Hematopoietic multipotent progenitor cell treated with erythropoietin and hydrocortisone succinate and interleukin-3 and kit ligand, for 6 days (in vitro differentiated cells): ENCODE measurements around the gene GCN1.

Experiments used
- DNase-seq: peaks from one replicate; pipeline ENCODE4 v3.0.0-alpha.2; 2015

The GCN1 gene

DNA sequence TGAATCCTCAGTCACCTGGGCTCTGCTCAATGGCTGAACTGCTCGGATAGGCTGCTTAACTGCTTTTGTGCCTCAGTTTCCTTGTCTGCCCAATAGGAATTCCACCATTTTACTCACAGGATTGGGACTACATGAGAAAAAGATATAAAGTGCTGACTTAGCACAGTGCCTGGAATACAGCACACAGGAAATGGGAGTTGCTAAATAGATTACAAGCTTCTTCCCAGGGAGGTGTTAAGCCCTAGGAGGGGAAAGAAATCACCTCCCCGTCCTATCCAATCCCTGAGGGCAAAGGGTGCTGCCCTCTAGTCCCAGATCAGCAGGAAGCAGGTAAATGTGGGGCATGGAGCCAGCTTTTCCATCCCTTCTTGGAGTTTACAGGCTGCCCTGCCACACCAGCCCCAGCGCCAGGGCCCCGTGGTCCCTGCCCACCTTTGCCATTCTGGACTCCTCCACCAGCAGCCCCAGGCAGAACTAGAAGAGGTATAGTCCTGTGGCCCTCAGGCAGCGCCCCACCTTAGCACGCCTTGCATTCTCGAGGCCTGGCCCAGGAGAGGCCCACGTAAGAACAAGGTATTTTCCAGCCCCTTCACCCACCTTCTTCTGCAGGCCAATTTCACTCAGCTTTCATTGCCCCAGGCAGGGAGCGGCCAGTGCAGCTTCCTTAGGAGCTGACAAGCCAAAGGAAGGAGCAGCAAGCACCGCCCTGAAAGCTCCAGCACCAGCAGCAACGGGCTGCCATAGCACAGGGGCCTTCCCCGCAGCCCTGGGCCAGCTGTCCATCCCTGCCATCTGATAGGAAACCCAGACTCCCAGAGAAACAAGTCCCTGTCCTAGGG, 35.2 kb upstream of the GCN1 start:
- no peak for DNase-seq

GRCh38 chr12:120229071-120229486, 34.6 kb upstream of the GCN1 start:
- DNase-seq, result peak; percentile 86

DNA sequence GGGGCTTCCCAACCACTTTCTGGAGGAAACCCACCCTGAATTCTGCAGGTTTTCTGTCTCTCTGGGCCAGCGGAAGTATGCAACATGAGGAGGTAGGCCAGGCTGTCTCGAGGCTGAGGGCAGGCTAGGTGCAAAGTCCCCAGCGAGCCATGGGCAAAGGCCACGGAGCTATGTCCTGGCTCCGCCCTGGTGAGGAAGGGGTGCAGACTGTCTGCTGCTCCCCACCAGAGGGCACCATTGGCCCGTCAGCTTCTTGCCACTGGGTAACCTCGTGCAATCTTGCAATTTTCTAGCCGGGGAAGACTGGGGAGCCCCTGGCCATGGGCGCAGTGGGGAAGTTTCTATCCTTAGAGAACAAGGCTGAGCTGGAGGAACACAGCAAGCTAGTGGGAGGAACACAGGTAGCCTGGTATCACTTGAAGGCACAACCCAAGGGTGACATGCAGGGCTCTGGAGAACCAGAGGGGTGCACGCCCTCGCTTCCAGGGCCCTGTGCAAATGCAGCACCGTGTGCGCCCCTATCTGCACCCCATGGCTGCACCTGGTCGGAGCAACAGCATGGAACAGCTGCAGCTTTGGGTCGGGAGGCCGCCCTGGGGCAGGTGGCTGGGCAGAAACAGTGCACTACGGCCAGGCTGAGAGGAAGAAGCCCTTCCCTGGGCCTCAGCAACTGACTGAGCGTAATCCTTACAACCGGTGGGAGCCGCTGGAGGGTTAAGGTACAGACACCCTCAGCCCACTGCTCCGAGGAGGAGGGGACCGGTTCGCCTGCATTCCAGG, 34.0 kb upstream of the GCN1 start:
- DNase-seq, result peak; percentile 91

- DNase-seq, result no peak
Measured at GRCh38 chr12:120228041-120228290, 33.5 kb upstream of the GCN1 start.

GRCh38 chr12:120227233-120228040, 32.9 kb upstream of the GCN1 start:
- no peak for DNase-seq

DNA sequence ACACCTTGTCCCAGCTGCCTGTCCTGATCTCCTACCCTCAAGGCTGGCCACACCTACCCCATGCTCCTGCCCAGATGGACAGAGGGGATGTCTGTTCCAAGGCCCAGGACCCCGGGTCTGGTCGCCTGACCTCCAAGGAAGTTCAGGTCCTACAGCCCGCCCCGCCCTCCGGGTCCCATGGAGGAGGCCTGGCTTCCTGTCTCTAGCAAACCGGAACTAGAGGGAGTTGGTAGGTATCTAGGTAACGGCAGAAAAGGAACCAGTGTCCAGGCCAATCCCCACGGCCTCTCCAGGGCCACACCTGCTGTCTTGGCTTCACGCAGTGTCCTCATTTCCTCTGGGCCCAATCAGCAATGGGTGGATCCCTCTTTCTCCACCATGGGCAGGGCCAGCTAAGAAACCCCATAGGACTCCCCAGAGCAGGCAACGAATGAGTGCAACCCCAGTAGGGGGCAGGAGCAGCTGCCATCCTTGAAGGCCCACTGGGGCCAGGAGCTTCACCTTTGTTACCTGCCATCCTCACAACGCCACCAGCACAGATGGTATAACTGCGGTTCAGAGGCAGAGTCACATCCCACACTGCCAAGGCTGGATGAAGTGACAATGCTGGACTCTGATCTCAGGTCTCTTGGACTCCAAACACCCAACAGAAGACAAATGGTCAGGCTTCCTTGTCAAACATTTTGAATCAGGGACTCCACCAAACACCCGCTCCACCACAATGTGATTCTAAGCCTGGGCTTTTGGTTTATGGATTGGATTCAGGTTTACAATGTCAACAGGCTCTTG, 31.5 kb upstream of the GCN1 start:
- DNase-seq, result peak; percentile 75

DNA sequence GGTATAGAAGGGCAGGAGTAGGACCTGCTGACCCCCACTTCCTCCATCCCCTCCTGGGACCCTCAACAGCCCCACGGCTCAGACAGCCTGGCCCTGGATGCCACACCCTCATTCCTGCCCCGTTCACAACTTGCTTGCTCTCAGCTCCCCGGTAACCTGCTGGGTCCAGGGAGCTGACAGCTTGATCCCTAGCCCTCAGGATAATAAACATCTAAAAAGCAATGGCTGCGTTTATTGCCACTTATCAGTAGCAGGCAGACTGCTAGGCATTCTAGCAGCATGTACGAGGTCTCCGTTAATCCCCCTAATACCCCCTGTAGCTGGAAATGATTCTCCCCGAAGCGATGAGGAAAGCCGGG, 30.7 kb upstream of the GCN1 start:
- DNase-seq, result peak; percentile 36

DNA sequence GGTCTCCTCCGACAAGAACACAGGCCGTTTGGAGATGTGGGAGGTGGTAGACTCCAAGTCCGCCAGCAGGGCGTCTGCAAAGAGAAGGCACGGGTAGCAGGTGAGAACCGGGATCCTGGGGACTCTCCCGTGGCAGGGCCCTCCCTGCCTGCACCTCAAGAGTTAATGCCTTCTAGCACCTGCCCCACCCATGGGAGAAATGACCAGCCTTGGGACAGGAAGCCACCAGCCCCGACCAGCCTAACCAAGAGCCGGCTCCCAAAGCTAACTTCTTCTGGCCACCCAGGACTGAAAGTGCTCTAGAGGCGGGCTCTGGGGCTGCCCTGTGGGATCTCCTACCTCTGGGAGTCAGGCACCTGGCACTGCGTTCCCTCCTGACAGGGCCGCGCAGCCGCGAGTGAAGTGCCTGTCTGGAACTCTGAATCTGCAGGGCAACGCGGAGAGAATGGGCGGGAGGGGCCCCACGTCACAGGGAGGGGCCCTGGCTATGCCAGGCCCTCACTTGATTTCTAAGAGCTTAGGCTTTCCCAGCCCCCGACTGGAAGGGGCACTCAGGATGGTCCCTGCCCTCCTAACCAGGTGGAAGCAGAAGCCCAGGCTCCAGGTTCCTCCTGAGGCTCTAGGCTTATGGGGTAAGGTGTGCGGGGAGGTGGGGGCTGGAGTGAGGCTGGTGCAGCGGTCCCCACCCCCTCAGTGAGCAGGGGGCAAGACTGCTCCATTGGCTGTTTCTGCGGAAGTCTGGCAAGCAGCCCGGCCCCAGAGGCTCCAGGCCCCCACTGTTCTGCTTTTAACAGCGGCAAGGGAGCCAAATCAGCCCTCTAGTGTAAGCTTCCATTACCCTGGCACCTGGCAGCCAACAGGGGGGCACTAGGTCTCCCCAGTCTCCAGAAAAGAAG, 30.0 kb upstream of the GCN1 start:
- DNase-seq, result peak; percentile 73

- no peak for DNase-seq
Measured at GRCh38 chr12:120223458-120224303, 29.2 kb upstream of the GCN1 start.

- DNase-seq, result no peak
Measured at GRCh38 chr12:120222288-120222832, 27.8 kb upstream of the GCN1 start.

GRCh38 chr12:120221576-120221900, 27.0 kb upstream of the GCN1 start:
- DNase-seq, result no peak

DNA sequence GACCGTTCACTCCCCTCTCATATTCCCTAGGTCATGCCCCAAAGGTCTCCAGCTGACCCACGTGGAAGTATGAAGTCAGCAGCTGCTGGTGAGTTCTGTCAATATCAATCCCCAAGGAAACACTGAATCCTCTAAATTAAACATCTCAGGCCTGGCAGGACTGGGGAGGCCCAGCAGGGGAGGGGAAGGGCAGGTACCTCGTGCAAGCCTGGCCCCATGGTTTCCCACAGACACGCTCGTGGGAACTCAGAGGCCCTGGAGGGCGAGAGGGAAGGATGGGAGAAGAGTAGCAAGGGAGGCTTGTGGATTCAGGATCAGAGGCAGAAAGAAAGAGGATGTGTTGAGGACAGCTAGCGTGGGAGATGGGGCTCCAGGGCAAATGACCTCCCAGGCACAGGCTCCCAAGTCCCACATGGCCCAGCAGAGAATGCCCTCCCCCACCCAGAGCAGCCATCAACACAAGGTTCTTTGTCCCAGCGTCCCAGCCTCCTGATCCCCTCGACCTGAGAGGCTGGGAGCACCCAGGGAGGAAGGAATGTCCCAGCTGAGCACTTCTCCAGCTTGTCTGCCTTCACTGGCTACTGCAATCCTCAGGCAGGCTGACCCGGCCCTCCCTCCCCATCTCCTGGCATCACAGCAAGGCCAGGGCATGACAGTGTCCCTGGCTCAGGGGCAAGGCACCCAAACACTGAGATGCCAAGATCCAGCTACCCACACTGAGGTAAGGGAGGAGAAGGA, 26.5 kb upstream of the GCN1 start:
- DNase-seq, result no peak

DNA sequence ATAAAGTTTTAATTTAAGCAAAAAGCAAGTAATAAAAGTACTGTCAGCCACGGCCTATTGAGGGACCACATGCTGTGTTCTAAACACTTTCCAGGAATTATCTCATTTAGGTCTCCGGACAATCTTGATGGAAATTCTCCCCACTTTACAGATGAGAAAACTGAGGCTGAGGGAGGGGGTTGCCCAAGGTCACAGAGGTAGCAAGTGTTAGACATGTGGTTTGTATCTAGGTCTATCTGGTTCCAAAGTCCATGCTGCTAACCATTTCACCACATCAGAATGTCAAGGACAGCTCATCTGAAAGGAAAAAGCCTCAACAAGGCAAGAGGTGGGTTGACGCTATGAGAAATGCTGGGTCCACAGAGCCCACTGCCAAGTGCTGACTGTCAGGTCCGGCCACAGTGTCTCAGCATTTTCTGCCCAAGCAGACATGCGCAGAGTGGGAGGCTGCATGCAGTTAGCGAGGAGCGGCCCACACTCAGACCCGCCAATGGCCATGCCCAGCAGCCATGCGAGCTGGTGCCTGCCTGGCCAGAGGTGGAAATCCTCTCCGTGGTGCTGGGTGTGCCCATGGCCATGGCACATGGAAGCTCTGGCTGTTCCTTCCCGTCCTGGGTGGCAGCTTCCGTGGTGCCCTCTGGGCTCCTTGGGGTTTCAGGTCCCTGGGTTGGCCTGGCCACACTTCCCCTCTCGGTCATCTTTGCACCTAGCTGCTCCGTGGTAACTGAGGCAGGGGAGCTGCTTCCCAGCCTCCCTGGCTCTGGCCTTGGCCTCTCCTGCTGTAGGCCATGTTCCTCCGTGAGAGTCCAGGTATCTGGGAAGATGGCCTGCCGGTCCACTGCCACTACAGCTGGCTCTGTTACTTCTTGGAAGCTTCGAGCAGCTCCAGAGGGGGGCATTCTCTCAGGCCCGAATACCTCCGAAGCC, 24.4 kb upstream of the GCN1 start:
- DNase-seq, result no peak

DNA sequence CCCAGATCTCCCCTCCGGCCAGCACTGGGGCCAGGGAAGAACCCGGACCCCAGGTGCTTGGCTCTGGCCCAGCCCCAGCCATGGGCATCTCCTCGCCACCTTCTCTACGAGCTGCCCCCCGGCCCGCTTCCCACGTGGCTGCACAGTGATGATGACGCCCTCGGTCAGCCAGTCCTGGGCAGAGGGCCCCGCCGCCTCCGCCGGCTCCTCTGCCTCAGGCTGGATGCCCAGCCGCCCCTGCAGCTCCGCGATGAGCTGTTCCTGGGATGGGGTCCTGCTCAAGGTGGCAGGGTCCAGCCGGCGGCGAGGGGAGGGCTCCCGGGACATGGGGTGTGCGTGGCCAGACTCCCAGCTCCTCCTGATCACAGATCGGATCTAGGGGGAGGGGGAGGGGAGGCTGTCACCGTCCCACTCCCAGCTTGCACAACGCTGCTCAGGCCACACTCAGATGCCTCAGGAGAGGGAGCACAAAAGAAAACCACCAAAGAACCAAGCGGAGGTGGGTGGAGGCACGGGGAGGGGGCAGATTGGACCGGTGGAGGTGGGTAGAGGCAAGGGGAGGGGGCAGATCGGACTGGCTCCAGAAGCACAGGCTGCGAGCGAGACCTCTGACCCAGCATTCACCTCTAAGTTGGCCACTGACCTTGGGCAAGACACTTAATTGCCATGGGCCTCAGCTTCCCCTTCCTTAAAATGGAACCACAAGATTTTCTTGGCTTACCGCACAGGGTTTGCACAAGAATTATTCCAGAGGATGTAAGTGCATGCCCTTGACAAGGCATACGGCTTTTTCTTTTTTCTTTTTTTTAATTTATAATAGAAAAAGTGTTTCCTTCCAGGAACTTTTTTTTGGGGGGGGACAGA, 22.5 kb upstream of the GCN1 start:
- no peak for DNase-seq

DNA sequence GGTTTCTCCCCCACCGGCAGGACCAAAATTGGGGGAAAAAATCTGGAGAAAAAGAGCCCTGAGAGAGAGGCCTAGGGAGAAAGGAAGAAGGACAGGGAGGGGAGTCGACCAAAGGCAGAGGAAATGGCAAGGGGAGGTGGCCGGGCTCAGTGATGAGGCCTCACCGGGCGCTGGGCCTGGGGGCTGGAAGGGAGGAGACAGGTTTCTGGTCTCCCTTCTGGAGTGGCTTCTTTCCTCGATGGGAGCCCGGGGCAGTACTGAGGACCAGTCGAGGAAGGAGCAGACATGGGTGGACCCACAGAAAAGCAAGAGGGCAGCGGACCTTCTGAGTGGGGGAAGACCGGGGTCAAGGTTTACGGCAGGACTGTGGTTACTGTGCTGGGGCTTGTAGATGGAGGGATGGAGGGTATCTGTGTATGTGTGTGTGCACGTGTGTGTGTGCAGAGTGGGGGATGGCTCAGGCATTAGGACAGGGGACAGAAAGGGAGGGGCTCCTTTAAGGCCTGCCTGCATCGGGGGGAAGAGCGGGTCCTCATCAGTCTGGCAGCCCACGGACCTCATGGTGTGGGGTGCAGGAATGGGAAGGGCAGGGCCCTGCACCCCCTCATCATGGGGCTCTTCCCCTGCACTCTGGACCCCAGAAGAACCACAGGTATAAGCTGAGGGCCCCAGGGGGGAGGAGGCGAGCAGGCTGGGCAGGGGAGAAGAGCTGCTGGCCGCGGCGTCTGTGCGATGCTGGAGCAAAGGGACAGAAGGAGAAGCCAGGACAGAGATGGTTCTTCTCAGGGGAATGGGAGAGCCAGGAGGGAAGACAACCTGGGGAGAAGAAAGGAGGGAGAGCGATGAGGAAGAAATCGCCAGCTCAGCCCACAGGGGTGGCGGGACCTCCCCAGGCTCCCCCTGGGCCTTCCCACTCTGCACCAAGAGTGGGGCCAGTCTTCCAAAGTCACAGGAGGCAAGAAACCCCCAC, 21.5 kb upstream of the GCN1 start:
- no peak for DNase-seq

GRCh38 chr12:120215357-120215735, 20.8 kb upstream of the GCN1 start:
- DNase-seq, result no peak
